Stimulated activated CD8-positive, alpha-beta memory T cell treated with anti-CD3 and anti-CD28 coated beads, Interleukin-12 subunit alpha, Interleukin-12 subunit beta, amount 100 ng/mL, for 24 hours (primary cell): ENCODE results near the gene PTH2.
A peak's percentile ranks its signal among the peaks of the same experiment; 100 is the strongest.
"Not testable (repeated sequence)": the region's sequence is repeated elsewhere in the genome, so short reads cannot be mapped to it uniquely, and the experiment has no call there.

Experiments
- DNase-seq: peaks from one replicate; pipeline ENCODE4 v3.0.0-alpha.2; 2020; ENCODE audit errors: extremely low read depth

PTH2 gene

DNA sequence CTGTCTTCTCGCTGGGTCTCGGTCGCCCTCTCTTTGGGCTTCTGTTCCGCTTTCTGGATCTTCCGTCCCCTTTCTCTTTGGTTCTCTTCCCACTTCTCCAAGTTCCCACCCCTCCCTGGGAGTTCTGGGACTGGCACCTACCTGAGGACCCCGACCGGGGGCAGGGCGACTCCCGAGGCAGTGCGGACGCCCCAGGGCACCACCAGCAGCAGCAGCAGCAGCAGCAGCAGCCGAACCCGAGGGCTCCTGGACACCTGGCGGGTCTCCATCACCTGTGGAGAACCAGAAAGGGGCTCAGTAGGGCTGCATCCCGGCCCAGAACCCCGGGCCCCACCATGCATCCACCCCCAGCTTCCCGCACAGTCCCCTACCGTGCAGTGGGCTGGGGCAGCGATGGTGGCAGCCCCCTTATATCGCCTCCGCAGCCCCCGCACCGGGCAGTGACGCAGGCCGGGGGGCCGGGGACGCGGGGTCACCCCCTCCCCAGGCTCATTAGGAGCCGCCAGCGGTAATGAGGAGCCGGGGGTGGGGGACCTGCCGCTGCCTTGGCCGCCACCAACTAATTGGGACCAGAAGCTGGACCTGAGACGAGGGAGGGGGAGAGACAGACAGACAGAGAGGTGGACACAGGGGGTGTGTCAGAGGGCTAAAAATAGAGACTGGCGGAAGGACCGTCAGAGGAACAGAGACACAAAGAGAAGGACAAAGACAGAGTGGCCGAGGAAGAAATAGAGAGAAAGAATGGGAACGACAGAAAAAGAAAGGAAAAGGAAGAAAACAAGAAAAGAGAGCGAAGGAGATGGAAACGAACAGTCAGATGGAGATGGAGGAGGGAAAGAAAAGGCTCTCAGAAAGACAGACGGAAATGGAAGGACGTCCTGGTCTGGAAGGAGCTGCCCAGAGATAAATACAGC lies at the start of gene PTH2:
Gene PTH2 (minus strand): TSS at position 371 of the 914 bp plus-strand sequence. CDS start 102 bp downstream, at position 269.
- no peak for DNase-seq

DNA sequence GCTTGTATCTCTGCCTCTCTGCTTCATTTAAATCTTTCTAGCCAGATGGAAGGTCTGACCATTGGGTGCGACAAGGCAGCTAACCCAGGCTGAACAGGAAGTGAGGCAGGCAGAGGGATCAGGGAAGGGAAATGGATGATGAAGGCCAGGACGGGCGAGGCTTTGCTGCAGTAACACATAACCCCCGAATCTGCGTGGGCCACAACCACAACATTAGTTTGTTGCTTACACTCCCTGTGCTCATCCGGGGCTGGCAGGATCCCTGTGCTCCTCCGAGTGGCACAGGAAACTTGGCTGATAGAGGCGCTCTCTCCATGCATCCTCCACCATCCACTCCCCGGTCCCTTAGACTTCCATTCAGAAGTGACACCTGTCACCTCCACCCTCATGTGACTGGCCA lies 49.7 kb upstream of the PTH2 start:
- no peak for DNase-seq

DNA sequence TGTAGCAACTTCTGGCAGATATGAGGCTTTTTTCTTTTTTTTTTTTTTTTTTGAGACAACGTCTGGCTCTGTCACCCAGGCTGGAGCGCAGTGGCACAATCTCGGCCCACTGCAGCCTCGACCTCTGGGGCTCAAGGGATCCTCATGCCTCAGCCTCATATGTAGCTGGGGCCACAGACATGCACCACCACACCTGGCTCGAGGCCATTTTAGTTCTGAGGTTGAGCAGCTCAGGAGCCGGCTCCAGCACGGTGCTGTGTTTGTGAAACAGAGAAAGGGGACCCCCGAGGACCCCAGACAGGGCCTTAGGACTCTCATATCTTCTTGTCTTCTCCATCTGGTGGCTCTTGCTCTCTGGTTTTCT lies 47.4 kb upstream of the PTH2 start:
- DNase-seq = no peak

DNA sequence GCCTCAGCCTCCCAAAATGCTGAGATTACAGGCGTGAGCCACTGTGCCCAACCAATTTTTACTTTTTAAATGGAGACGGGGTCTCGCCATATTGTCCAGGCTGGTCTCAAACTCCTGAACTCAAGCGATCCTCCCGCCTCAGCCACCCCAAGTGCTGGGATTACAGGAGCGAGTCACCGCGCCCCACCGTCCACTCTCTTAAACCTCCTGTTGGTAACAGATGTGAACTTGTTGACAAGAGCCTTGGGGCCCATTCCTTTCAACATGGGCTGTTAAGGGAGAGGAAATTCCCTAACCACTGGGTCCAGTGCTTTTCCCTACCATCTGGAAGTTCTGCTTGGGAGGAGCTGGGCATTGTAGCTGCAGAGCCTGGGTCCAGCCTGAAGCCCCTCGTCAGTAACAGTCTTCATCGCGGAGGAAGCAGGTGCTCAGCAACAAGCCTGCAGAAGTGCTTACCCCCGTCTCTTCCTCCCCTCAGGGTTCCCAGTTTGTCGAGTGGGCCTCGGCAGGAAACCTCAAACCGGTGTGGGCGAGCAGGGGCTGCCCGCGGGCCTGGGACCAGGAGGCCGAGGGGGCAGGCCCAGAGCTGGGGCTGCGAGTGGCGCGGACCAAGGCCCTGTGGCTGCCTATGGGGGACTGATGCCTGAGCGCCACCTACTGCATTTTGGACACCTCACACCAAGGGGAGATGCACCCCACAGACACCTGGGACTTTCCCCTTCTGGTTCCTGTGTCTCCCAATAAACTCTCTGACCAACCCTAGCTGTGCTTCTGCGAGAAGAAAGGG lies 46.8 kb upstream of the PTH2 start:
- DNase-seq = no peak

- no peak for DNase-seq
These were observed 45.7 kb upstream of the PTH2 start for GRCh38 chr19:49468746-49469447.

DNA sequence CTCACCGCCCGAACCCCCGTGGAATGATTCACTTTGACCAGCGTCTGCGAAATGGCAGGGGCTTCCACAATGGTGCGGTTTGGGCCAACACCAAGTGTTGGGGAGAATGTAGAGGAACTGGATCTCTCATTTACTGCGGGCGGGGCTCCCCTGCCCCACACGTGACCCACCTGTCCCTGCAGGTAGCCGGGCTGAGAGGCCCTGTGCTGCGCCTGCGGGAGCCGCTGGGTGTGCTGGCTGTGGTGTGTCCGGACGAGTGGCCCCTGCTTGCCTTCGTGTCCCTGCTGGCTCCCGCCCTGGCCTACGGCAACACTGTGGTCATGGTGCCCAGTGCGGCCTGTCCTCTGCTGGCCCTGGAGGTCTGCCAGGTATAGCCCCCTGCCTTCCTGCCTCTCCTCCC lies 45.0 kb upstream of the PTH2 start:
- no peak for DNase-seq

- no peak for DNase-seq
These were observed 42.1 kb upstream of the PTH2 start for GRCh38 chr19:49465371-49465770.

- no peak for DNase-seq
These were observed 40.9 kb upstream of the PTH2 start for GRCh38 chr19:49463960-49464740.

- no peak for DNase-seq
These were observed 39.3 kb upstream of the PTH2 start for GRCh38 chr19:49462492-49462891.

GRCh38 chr19:49461656-49462055 lies 38.4 kb upstream of the PTH2 start:
- no peak for DNase-seq

DNA sequence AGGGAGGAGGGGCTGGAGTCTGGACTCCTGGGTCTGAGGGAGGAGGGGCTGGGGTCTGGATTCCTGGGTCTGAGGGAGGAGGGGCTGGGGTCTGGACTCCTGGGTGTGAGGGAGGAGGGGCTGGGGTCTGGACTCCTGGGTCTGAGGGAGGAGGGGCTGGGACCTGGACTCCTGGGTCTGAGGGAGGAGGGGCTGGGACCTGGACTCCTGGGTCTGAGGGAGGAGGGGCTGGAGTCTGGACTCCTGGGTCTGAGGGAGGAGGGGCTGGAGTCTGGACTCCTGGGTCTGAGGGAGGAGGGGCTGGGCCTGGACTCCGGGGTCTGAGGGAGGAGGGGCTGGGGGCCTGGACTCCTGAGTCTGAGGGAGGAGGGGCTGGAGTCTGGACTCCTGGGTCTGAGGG lies 37.9 kb upstream of the PTH2 start:
- DNase-seq = not testable (repeated sequence)

DNA sequence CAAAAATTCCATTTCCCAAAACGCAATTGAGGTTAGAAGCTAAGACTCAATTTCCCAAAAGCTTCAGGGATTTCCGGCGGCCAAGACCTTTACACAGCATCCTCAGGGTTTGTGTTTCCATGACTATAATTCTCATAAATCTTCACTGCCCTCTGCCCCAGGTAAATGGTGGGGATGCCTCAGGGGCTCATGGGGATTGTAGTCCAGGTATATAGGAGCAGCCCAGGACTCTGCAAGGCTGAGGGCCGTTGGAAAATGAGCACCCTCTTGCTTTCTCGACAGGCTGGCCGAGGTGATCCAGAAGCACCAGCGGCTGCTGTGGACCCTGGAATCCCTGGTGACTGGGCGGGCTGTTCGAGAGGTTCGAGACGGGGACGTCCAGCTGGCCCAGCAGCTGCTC lies 36.1 kb upstream of the PTH2 start:
- no peak for DNase-seq

- DNase-seq = no peak
These were observed 35.3 kb upstream of the PTH2 start for GRCh38 chr19:49458567-49458903.

DNA sequence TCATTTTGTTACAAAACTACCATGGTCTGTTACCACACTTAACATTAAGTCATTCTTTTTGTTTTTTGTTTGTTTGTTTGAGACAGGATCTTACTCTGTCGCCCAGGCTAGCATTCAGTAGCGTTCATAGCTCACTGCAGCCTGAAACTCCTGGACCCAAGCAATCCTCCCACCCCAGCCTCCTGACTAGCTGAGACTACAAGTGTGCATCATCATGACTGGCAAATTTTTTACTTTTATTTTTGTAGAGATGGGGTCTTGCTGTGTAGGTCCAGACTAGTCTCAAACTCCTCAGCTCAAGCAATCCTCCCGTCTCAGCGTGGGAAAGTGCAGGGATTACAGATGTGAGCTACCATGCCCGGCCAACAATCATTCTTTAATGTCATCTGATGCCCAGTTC lies 33.1 kb upstream of the PTH2 start:
- no peak for DNase-seq

DNA sequence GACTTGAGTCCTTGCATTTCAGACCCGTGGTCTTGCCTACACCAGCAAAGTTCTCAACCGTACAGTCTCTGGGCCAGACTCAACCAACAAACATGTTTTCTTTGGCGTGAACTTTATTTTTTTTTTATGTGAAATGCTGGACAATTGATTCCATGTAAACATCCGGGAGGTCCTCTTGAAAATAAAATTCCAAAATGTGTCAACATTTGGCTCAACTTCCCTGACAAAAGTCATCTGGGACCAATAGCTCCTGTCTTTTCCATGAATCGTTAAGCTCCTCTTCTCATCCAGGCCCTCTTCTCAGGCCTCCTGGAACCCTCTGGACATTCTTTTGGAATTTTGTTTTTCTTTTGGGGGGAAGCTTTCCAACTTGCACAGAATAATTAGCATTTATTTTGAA lies 32.5 kb upstream of the PTH2 start:
- DNase-seq = no peak

- no peak for DNase-seq
These were observed 30.6 kb upstream of the PTH2 start for GRCh38 chr19:49453757-49454240.

DNA sequence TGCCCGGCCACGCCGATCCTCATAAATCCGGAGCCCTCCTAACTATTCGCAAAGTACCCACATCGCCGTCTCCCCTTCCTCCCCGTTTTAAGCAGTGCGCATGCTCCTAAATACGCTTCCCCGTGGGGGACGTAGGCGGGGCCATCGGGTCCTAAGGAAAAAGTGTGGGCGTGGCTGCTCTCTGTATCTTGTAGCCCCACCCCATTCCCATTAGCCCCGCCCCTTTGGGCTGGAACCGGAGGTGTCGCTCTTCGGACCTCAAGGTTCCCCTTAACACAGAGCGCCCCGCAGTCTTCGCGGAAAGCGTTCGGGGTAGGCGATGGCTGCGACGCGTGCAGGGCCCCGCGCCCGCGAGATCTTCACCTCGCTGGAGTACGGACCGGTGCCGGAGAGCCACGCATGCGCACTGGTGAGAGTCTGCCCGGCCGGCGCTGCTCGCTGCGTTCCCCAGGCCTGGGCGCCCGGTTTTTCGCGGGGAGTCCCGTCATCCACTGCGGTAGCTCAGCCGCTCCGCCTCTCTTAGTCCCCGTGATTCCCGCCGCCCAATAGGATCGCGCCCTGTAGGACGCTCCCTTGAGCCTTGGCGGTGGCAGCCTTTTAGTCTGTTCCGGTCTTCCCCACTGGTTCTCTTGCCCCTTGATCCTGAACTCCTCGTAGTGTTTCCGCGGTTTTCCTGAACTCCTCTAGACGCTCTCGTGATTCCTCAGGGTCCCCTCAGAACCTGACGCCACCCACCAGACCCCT lies 29.9 kb upstream of the PTH2 start, which contains the start of gene ALDH16A1:
Gene ALDH16A1 (plus strand): TSS at position 213 of the 744 bp plus-strand sequence. CDS start 107 bp downstream, at position 320.
- peak; percentile 95 for DNase-seq

GRCh38 chr19:49451430-49452181 lies 28.4 kb upstream of the PTH2 start, which contains the start of gene PIH1D1:
Gene PIH1D1, minus strand, starts transcription at chr19:49451814. Its CDS starts 240 bp downstream, at chr19:49451574.
- peak; percentile 93 for DNase-seq

- no peak for DNase-seq
These were observed 27.2 kb upstream of the PTH2 start for GRCh38 chr19:49450405-49450804.

GRCh38 chr19:49448432-49448786 lies 25.2 kb upstream of the PTH2 start:
- no peak for DNase-seq
